NCI-H1930 (cell line): ENCODE results near the gene SYT1.
"Not testable (repeated sequence)": the region's sequence is repeated elsewhere in the genome, so short reads cannot be mapped to it uniquely, and the experiment has no call there.

Experiments used
- DNase-seq, 2 experiments: peaks; one replicate each; lab custom pipeline; 2025; lab: John Stamatoyannopoulos, UW

Gene SYT1

DNA sequence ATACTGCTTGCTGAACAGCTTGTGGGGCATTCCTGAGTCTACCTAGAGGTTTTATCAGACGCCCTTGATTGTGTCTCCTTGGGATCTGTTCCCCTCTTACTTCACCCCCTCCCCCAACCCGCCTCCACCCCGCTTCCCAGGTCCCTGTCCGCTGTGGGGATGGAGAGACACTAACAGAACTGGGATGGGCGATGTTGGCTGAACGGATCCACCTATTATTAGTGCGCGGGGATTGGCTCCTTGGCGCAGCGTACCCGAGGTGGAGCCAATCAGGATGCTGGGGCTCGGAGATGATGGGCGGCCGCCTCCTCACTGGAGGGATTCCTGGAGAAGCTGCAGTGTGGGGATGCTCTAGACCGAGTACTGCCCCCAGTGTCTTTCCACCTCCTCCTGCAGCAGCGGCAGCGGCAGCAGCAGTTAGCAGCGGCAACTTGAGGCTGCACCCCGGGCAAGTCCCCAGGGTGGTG is at the start of gene SYT1:
Gene SYT1, plus strand, starts transcription at position 372 of the 467 bp plus-strand sequence.
- DNase-seq = peak; percentile 86 to 93

- no peak for DNase-seq
These were observed 46.1 kb upstream of the SYT1 start for GRCh38 chr12:78818487-78818886.

- no peak for DNase-seq
These were observed 43.6 kb upstream of the SYT1 start for GRCh38 chr12:78820946-78821345.

DNA sequence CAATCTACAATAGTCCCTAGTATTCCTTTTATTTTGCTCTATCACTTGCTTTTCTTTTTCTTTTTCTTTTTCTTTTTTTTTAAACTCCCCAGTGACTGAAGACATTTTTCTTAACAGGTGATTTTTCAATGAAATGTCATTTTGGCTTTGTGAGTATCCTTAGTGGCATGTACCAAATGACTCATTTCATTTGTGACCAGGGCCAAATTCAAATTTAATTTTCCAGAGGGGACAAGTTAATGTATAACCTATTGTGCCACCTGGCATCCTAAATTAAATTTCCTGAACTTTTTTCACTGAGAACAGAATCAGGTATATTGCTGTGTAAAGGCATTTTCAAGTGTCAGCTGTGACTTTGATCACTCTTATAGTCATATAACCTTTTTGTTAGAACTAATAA is 39.7 kb upstream of the SYT1 start:
- no peak for DNase-seq

DNA sequence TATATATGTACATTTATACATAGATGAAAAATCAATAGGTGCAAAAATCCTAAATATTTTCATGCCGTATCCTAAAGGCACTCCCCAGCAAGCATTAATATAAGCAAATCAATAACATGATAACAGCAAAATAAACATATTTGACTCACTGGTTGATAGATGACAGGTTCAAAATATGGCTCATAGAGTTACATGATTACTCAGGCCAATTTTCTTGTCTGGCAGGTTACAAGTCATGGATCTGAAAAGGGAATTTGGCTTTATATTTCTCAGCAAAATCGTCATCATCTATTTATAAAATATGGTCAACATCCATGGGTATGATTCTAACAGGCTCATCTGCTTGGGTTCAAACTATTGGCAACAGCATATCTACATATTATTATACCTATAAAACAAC is 34.9 kb upstream of the SYT1 start:
- no peak for DNase-seq

DNA sequence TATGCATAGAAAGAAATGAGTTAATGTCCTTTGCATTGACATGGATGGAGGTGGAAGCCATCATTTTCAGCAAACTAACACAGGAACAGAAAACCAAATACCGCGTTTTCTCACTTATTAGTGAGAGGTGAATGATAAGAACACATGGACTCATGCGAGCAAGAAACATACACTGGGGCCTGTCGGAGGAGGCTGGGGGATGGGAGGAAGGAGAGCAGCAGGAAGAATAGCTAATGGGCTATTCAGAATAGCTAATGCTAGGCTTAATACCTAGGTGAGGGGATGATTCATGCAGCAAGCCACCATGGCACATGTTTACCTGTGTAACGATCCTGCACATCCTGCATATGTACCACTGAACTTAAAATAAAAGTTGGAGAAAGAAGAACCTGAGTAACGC is 29.1 kb upstream of the SYT1 start:
- no peak for DNase-seq

DNA sequence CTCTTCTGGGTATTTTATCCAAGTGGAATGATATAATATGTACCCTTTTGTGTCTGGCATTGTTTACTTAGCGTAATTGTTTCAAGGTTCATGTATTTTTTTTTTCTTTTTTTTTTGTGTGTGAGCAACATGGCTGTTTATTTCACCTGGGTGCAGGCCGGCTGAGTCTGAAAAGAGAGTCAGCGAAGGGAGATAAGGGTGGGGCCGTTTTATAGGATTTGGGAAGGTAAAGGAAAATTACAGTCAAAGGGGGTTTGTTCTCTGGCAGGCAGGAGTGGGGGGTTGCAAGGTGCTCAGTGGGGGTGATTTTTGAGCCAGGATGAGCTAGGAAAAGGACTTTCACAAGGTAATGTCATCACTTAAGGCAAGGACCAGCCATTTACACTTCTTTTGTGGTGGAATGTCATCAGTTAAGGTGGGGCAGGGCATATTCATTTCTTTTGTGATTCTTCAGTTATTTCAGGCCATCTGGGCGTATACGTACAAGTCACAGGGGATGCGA is 24.0 kb upstream of the SYT1 start:
- DNase-seq = not testable (repeated sequence)

DNA sequence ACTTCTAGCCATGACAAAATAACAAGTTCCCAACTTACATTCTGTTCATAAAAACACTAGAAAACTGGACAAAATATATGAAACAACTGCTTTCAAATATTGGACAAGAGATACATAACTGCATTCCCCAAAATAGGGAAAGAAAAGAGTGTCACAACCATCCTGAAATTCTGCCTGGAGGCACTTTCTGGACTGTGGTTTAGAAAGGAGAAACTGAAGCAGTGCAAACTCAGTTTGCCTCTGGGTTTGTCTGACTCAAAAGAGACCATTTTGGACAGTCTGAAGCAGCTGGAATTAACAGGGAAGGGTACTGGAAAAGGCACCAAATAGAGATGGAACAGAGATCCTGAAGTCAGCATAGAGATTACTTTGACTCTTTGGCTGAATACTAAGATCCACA is 11.3 kb upstream of the SYT1 start:
- no peak for DNase-seq

GRCh38 chr12:78863482-78864402 is 832 bp upstream of the SYT1 start:
- peak; percentile 55 to 69 for DNase-seq

- DNase-seq = peak in 1 of 2 experiments; percentile 58
These were observed 393 bp downstream of the SYT1 start for GRCh38 chr12:78864870-78865463.

- DNase-seq = no peak
These were observed 942 bp downstream of the SYT1 start for GRCh38 chr12:78865516-78865915.

DNA sequence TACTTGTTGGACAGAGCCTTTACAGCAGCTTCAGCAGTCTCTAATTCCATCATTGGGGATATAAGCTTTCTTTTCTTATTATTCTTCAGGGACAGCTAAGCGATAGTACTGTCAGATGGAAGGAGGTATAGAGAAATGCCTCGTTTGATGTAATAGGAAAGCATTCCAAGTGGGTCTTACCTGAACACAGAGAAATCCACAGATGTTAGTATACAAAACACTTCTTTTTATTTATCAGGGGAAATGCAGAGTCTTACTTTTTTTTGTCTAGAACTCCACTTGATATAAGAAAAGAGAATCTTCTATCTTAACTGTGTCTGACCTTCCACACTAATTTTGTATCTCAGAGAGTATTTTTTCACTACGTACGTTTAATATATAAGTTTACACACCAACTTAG is 1.9 kb downstream of the SYT1 start:
- DNase-seq = no peak

GRCh38 chr12:78870539-78870938 is 6.0 kb downstream of the SYT1 start:
- no peak for DNase-seq

DNA sequence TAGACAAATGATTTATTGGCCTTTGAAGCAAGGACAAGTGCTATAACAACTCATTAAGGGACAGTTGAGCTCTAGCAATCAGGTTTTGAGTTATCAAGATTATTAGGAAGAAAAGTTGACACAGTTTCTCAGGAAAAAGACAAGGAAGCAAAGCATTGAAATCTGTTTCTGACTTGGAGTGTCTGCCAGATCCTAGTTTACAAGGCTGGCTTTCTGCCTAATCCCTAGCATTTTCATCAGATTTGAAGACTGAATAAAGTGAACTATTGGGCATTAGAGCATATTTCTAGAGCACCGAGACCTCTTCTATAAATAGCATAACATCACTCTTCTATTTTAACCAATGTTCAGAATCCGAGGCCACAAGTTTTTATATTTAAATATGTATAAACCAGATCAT is 7.0 kb downstream of the SYT1 start:
- no peak for DNase-seq

DNA sequence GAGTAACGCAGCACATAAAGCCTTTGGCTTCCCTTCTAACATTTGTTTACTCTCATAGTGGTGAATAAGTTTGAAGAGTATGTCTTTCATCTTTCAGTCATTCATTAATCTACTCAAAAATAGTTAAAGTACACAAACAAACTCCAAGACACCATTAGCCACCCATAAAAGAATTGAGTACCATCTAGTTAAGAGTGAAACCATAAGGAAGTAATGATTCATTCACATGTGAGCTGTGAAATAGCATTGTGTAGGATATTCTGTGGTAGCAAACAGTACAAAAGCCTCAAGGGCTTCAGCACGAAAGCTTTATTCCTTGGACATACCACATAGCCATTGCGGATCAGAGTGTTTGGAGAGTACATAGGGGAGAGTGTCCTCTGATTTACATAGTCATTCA is 13.9 kb downstream of the SYT1 start:
- DNase-seq = no peak

DNA sequence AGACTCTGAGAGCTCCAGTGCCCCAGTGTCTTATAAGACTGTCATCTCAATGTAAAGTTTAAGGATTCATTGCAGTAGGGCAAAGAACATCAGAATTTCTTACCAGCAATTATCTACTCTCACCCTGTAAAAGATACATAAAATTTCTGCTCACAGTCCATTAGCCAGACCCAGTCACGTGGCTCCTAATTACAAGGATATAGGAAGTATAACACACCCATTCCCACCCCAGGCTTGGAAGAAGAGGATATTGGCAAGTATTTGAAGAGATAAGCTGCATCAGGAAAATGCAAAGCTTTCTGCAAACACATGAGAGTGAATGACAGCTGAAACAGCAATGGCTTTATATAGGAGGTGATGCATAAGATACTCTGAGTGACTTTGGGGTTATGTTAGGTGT is 14.3 kb downstream of the SYT1 start:
- DNase-seq = no peak

DNA sequence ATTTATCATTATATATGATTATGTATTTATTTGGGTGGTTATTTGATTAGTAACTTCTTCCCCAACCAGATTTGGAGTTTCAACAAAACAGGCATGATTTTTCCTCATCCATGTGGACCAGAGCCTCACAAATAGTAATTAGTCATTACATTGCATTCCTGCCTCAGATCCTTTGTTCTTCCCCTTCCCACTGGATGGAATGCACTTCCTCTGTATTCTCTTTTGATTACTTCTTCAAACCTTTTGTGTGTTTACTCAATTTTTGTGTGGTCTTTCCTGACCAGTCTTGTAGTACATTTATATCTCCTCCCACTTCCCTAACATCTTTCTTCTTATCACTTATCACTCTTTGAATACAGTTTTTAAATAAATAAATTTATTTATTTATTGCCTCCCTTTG is 15.5 kb downstream of the SYT1 start:
- no peak for DNase-seq

DNA sequence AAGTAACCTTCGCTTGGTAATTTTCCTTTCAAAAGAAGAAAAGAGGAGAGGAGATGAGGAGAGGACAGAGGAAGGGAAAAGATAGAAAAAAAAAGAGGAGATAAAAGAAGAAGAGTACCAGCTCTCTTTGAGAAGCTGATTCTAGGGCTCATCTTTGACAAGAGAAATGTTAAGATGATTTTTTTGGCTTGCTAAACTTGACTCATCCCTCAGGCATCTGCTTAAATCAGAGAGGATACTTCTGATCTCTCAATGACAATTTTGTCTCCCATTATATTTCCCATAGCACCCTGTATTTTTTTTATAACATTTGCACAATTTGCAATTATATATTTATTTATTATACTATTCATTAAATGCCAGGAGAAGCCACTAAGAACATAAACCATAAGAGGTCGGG is 17.1 kb downstream of the SYT1 start:
- no peak for DNase-seq

GRCh38 chr12:78885466-78885865 is 20.9 kb downstream of the SYT1 start:
- no peak for DNase-seq

- DNase-seq = no peak
These were observed 22.3 kb downstream of the SYT1 start for GRCh38 chr12:78886719-78887407.

DNA sequence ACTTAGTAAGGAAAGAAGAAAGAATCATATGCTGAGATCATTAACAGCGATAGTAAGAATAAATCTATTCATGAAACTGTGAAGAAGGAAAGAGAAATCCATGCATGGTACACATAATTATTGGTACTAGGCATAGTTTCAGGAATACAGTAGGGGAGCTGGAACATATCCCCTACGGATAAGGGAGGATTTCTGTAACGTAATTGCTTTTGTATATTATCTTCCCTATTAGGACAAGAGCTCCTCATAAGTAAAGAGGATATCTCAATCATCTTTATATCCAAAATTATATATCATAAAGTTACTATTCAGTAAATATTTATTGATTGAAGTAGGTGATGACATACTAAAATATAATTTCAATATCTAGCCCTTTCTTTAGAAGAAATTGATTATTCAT is 22.9 kb downstream of the SYT1 start:
- no peak for DNase-seq

GRCh38 chr12:78888568-78888967 is 24.0 kb downstream of the SYT1 start:
- DNase-seq = no peak
